HepG2 (cell line): Measurements from ENCODE around the gene TOB2. TPM values are rescaled to one million over a fixed set of nuclear protein-coding genes. Genes with fewer than 3 reads are reported as not detected.

ENCODE experiments used
- ATF7-NPFF ChIP-seq: sonication (generic); formaldehyde crosslinking; IDR thresholded peaks from 2 replicates; pipeline ENCODE4 v1.8.1; 2023; ENCODE audit warnings: mild to moderate bottlenecking, low read depth, missing genetic modification reagents, moderate library complexity
- BRF2 ChIP-seq: sonication (generic); formaldehyde crosslinking; IDR thresholded peaks from 2 replicates; pipeline ENCODE4 v1.8.1; 2022; ENCODE audit warnings: mild to moderate bottlenecking, missing genetic modification reagents
- ESRRA ChIP-seq: sonication (generic); formaldehyde crosslinking; IDR thresholded peaks from 2 replicates; pipeline ENCODE4 v1.5.1; 2020; ENCODE audit warnings: mild to moderate bottlenecking, low read depth, missing genetic modification reagents
- HBP1 ChIP-seq: IDR thresholded peaks from 2 replicates; pipeline ENCODE4 v1.6.1; 2016; ENCODE audit warnings: low read depth, control low read depth
- HNF4G ChIP-seq, 2 experiments: sonication (generic) in 1 of 2; formaldehyde crosslinking in 1 of 2; IDR thresholded peaks; 2 replicates each; pipeline versions ENCODE4 v1.4.0 to v1.6.1; 2011 to 2020; ENCODE audit warnings: borderline replicate concordance in 2 of 2, low read depth in 2 of 2, mild to moderate bottlenecking in 2 of 2, low read length in 1 of 2, missing genetic modification reagents in 1 of 2, moderate library complexity in 1 of 2
- KDM5A ChIP-seq: fragments of 200-600 bp; sonication (generic); IDR thresholded peaks from 2 replicates; pipeline ENCODE4 v1.7.0; 2018; ENCODE audit warnings: antibody characterized with exemption, mild to moderate bottlenecking, low read length, borderline replicate concordance
- KLF11 ChIP-seq: IDR thresholded peaks from 2 replicates; pipeline ENCODE4 v1.6.1; 2016; ENCODE audit warnings: missing compliant biosample characterization
- MBNL3 ChIP-seq: fragments of 250-450 bp; sonication (Bioruptor Pico); conservative IDR thresholded peaks from 2 replicates; pipeline ENCODE4 v1.8.0; 2022; ENCODE audit warnings: mild to moderate bottlenecking, inconsistent platforms
- REL ChIP-seq: sonication (generic); formaldehyde crosslinking; conservative IDR thresholded peaks from 2 replicates; pipeline ENCODE4 v1.8.0; 2022; ENCODE audit warnings: mild to moderate bottlenecking, missing genetic modification reagents, moderate library complexity
- SMARCE1 ChIP-seq: fragments of 450-650 bp; IDR thresholded peaks from 2 replicates; pipeline ENCODE4 v1.6.1; 2017; ENCODE audit warnings: borderline replicate concordance
- SP2 ChIP-seq: sonication (generic); formaldehyde crosslinking; IDR thresholded peaks from 2 replicates; pipeline ENCODE4 v1.5.1; 2020; ENCODE audit warnings: mild to moderate bottlenecking, missing genetic modification reagents
- SRSF1 ChIP-seq: fragments of 200-400 bp; formaldehyde crosslinking; optimal IDR thresholded peaks from 2 replicates; pipeline ENCODE3; 2017; ENCODE audit warnings: mild to moderate bottlenecking, low read depth, low read length, moderate library complexity
- TGIF2 ChIP-seq: IDR thresholded peaks from 2 replicates; pipeline ENCODE4 v1.6.1; 2016; ENCODE audit warnings: control low read depth, missing compliant biosample characterization
- TIGD3 ChIP-seq: sonication (generic); formaldehyde crosslinking; IDR thresholded peaks from 2 replicates; pipeline ENCODE4 v1.5.1; 2020; ENCODE audit warnings: mild to moderate bottlenecking, missing genetic modification reagents, borderline replicate concordance
- U2AF2 ChIP-seq: fragments of 200-400 bp; formaldehyde crosslinking; IDR thresholded peaks from 2 replicates; pipeline ENCODE4 v1.6.1; 2017; ENCODE audit warnings: low read depth, mild to moderate bottlenecking, low read length
- ZBTB21 ChIP-seq: sonication (generic); formaldehyde crosslinking; IDR thresholded peaks from 2 replicates; pipeline ENCODE4 v1.4.0; 2020; ENCODE audit warnings: missing genetic modification reagents
- ZFP37 ChIP-seq: sonication (generic); formaldehyde crosslinking; IDR thresholded peaks from 2 replicates; pipeline ENCODE4 v1.4.0; 2020; ENCODE audit warnings: missing genetic modification reagents, borderline replicate concordance
- ZNF562 ChIP-seq: sonication (generic); formaldehyde crosslinking; IDR thresholded peaks from 2 replicates; pipeline ENCODE4 v1.8.0; 2022; ENCODE audit warnings: missing genetic modification reagents, borderline replicate concordance
- ZNF615 ChIP-seq: sonication (generic); formaldehyde crosslinking; IDR thresholded peaks from 2 replicates; pipeline ENCODE4 v1.5.0; 2020; ENCODE audit warnings: mild to moderate bottlenecking, missing genetic modification reagents, borderline replicate concordance
- ZNF780A ChIP-seq: sonication (generic); formaldehyde crosslinking; IDR thresholded peaks from 2 replicates; pipeline ENCODE4 v1.8.0; 2022; ENCODE audit warnings: mild to moderate bottlenecking, missing genetic modification reagents, moderate library complexity
- polyA plus RNA-seq, 8 experiments: library from polyadenylated mRNA; depleted of rRNA in 3 of 8; stranded (reverse) in 7 of 8; unstranded in 1 of 8; fragments of >200 nt; fragmentation: Illumina TruSeq in 4 of 8; extraction: Trizol in 4 of 8; gene quantifications; 2 replicates each; pipeline versions ENCODE4 v1.2.1 to v1.2.3, GENCODE V29; 2011 to 2016; ENCODE audit warnings: low read depth in 4 of 8, missing spikeins in 1 of 8, mixed read lengths in 1 of 8; ENCODE audit not compliant: insufficient read depth in 1 of 8
- total RNA-seq, 5 experiments: library from RNA; depleted of rRNA; stranded (reverse); fragments of >200 nt; fragmentation: Illumina TruSeq; extraction: Trizol; gene quantifications; 2 replicates each; pipeline ENCODE4 v1.2.3, GENCODE V29; 2016; ENCODE audit warnings: low read depth in 1 of 5
- TF ChIP-seq, protein P1 (sequence below): sonication (generic); formaldehyde crosslinking; conservative IDR thresholded peaks from 2 replicates; pipeline ENCODE4 v1.8.1; 2023; ENCODE audit warnings: missing genetic modification reagents

Gene TOB2
- total and polyA plus RNA-seq, 2 of the 13 experiments (the other 11 are each of a cell fraction or from before 2014, with no cell fraction given): 12.2 to 13.7 TPM

GRCh38 chr22:41468381-41469217, 22.0 kb upstream of the TOB2 start, which contains the start of the genes ACO2 and PHF5A (continued):
- TF ChIP-seq U2AF2: no peak
- 0 out of 2 replicates have a peak, but pooled peaks have one; percentile 38 for TF ChIP-seq ZBTB21 (CRISPR knock-in tag)
- TF ChIP-seq SRSF1: peak; percentile 25
- TF ChIP-seq, protein P1, sequence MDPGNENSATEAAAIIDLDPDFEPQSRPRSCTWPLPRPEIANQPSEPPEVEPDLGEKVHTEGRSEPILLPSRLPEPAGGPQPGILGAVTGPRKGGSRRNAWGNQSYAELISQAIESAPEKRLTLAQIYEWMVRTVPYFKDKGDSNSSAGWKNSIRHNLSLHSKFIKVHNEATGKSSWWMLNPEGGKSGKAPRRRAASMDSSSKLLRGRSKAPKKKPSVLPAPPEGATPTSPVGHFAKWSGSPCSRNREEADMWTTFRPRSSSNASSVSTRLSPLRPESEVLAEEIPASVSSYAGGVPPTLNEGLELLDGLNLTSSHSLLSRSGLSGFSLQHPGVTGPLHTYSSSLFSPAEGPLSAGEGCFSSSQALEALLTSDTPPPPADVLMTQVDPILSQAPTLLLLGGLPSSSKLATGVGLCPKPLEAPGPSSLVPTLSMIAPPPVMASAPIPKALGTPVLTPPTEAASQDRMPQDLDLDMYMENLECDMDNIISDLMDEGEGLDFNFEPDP (CRISPR knock-in tag): no peak
- TF ChIP-seq TGIF2 (CRISPR knock-in tag): peak; percentile 79; the same call in 1 of the 2 replicates
- no peak for TF ChIP-seq ZNF562 (CRISPR knock-in tag)
- TF ChIP-seq ESRRA (CRISPR knock-in tag): peak; percentile 94
- peak; percentile 77; the same call in 1 of the 2 replicates for TF ChIP-seq TIGD3 (CRISPR knock-in tag)
- TF ChIP-seq ATF7-NPFF (CRISPR knock-in tag): no peak
- TF ChIP-seq KLF11: peak; percentile 47; the same call in 1 of the 2 replicates
- no peak for TF ChIP-seq REL (CRISPR knock-in tag)
- TF ChIP-seq SP2: peak; percentile 91
- peak; percentile 57; the same call in 1 of the 2 replicates for TF ChIP-seq HNF4G (IDR thresholded peaks at IDR 0.05; ENCODE audit: borderline replicate concordance, low read depth, low read length)
- TF ChIP-seq HNF4G (CRISPR knock-in tag; IDR thresholded peaks at IDR 0.05; ENCODE audit: borderline replicate concordance, low read depth): no peak; the same call in 1 of the 2 replicates
- TF ChIP-seq KDM5A: peak; percentile 99
- no peak for TF ChIP-seq MBNL3 (CRISPR knock-in tag)
- TF ChIP-seq BRF2 (CRISPR knock-in tag): no peak
- no peak for TF ChIP-seq ZNF780A (CRISPR knock-in tag)
- no peak for TF ChIP-seq SMARCE1
- TF ChIP-seq ZNF615 (CRISPR knock-in tag): no peak
- TF ChIP-seq HBP1: peak; percentile 94
- TF ChIP-seq ZFP37 (CRISPR knock-in tag): no peak; the same call in 1 of the 2 replicates
